Frontal cortex (tissue), 4 donors: Measurements from ENCODE around the gene GREB1. TPM values are rescaled to one million over a fixed set of nuclear protein-coding genes. Genes with fewer than 3 reads are reported as not detected.

Experiments
- DNase-seq, 2 donors: peaks; one replicate each; pipeline ENCODE4 v3.0.0; 2012; ENCODE audit warnings: low spot score in 2 of 2
- FAIRE-seq: peaks from 2 replicates; lab custom pipeline; 2012; peaks lifted over from hg19 to GRCh38; lab: Jason Lieb, UNC
- total RNA-seq: library from RNA; depleted of rRNA; stranded (reverse); fragments of >200 nt; gene quantifications from one replicate; pipeline ENCODE4 v1.2.3, GENCODE V29; 2014
- donor health status: control.
- donor health status: control.
- donor health status: control.

The GREB1 gene
- total RNA-seq, 1 donor from 2014 or later: 3.7 TPM

DNA sequence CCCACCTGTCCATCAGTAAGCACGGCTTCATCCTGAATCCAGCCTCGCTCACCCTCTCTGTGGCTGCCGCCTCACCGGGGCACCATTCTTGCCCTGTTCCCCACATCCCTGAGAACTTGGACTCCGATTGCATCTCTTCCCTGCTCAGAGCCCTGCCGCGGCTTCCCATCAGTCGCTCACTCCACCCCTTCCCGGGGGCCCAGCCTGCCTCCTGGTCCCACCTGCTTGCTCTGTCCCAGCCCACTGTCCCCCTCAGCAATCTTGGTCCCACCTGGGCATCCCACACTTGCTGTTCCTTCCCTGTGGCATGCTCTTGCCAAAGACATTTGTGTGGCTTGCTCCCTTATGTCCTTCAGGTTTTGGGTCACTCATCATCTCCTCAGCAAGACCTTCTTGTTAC lies 56.3 kb downstream of the GREB1 start:
- FAIRE-seq (no peak), DNase-seq (no peak)

DNA sequence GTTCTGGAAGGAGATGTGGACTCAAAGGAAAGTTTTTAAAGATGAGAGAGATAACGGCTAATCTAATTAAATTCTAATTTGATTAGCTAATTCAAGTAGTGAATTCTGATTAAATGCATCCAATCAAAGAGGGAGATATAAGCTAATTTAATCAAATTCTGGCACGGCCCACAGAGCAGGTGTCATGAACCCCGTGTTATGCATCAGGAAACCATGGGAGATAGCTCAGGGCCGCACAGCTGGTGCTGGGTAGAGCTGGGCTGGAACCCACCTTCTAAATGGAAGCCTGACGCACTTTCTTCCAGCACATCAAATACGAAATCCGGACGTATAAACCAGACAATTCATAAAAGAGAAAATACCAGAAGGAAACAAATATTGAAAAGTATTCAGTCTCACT lies 57.2 kb downstream of the GREB1 start:
- no peak for FAIRE-seq
- no peak for DNase-seq

DNA sequence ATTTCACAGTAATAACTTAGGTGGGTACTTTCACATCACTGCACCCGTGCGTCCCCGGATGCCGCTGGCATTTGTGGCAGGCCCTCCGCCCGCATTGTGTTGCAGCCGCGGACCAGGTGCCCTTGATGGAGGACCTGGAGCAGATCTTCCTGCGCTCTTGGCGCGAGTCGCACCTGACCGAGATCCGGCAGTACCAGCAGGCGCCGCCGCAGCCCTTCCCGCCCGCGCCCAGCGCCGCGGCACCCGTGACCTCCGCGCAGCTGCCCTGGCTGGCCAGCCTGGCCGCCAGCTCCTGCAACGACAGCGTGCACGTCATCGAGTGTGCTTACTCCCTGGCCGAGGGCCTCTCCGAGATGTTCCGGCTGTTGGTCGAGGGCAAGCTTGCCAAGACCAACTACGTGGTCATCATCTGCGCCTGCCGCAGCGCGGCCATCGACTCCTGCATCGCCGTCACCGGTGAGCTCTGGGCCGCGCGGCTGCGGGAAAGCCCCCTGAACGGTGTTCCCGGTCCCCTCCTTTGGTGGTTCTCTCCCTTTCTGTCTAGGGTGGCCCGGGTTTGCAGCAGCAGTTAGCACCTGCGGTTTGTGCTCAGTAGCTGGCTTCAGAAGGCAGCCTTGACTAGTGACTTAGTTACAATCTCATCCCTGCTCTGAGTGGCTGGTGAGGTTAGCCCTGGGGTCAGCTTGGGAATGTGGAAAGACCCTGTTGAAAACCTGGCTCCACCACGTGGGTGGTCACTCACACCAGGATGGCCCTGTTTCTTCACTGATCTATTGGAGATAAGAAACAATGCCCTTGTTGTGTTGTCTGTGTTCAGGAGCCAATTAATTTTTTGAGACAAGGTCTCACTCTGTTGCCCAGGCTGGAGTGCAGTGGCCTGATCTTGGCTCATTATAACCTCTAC lies 59.1 kb downstream of the GREB1 start:
- FAIRE-seq: no peak

GRCh38 chr2:11596801-11597200 lies 63.0 kb downstream of the GREB1 start:
- DNase-seq: no peak

More for the DNA sequence above, 59.1 kb downstream of the GREB1 start:
- DNase-seq: no peak

GRCh38 chr2:11597538-11598225 lies 63.8 kb downstream of the GREB1 start:
- FAIRE-seq (no peak), DNase-seq (no peak)

More at GRCh38 chr2:11596801-11597200, 63.0 kb downstream of the GREB1 start:
- no peak for FAIRE-seq

DNA sequence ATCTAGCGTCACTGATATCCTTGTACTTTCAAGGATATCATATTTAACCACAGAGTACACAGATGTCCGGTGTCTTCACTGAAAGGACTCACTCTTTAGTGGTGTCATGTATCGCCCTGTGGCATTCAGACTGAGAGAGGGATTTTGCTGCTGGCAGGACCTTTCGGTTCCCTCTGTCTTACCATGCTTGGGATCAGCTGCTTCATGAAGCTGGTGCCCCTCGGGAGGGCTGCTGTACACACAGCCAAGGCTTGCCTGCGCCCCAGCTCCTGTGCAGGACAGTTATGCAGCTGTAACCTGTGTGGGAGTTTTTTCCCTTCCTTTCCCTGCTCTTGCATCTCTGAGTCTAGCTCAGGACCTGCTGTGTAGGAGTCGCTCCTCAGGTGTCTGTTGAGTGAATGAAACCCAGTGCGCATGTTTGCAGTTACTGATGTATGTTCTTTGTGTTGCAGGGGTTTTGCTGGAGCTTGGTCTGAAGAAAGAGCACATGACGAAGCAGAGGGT lies 64.4 kb downstream of the GREB1 start:
- no peak for FAIRE-seq
- no peak for DNase-seq

- no peak for FAIRE-seq
Observed at GRCh38 chr2:11602563-11603204, 68.8 kb downstream of the GREB1 start.

GRCh38 chr2:11610624-11611242 lies 76.9 kb downstream of the GREB1 start:
- DNase-seq (no peak), FAIRE-seq (no peak)

More at GRCh38 chr2:11602563-11603204, 68.8 kb downstream of the GREB1 start:
- DNase-seq: no peak

DNA sequence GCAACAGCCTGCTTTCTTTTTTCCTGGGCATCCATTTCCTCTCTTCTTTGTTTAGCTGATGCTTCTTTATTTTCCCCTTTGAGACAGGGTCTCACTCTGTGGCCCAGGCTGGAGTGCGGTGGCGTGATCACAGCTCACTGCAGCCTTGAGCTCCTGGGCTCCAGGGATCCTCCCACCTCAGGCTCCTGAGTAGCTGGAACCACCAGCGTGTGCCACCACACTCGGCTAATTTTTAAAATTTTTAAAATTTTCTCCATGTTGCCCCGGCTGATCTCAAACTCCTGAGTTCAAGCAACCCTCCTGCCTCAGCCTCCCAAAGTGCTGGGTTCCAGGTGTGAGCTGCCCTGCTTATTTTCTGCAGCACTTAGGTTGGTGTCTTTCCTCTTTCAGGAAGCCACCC lies 77.4 kb downstream of the GREB1 start:
- no peak for DNase-seq
- no peak for FAIRE-seq

- FAIRE-seq (no peak), DNase-seq (no peak)
Observed at GRCh38 chr2:11612553-11613215, 78.8 kb downstream of the GREB1 start.

- FAIRE-seq: no peak
- DNase-seq: no peak
Observed at GRCh38 chr2:11613297-11613696, 79.5 kb downstream of the GREB1 start.

DNA sequence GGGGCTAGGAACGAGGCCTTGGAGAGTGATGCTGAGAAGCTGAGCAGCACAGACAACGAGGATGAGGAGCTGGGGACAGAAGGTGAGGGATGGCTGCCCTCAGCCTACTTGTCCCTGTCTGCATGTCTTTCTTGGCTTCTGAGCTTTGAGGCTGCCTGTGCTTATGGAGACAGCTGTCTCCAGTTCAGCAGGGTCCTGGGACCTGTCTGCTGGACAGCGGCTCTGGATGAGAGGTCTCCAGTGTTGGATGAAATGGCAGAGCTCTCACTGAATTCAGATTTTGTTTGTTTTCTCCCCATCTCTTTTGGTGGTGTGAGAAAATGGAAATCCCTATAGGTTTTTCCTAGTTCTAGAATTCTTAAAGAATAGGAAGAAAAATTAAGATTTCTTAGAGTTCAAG lies 81.4 kb downstream of the GREB1 start:
- DNase-seq (no peak), FAIRE-seq (no peak)

DNA sequence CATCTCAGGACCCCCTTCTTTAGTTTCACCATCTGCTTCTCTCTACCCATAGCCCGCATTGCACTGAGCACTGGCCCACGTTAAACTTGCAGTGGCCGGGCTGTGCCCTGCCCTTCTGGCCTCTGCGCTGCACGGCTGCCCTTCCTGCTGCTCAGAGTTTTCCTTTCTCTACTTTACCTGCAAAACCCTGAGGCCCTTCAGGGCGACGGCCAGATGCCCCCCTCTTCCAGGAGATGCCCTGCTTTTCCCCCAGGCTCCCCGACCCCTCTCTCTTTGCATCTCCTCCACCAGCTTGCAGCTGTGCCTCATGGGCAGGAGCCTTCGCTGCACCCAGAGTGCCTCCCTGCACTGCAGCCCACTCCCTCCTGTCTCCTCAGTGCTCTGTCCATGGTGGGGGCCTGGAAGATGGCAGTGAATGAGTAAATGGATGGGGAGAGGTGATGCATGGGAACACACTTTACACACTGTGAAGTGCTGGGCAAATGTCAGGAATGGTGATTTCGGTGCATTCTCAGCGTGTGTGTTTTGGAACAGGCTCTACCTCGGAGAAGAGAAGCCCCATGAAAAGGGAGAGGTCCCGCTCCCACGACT lies 82.3 kb downstream of the GREB1 start:
- no peak for DNase-seq
- no peak for FAIRE-seq

GRCh38 chr2:11616851-11617415 lies 83.1 kb downstream of the GREB1 start:
- DNase-seq (no peak), FAIRE-seq (no peak)

- DNase-seq (no peak), FAIRE-seq (no peak)
Observed at GRCh38 chr2:11617527-11617926, 83.7 kb downstream of the GREB1 start.

DNA sequence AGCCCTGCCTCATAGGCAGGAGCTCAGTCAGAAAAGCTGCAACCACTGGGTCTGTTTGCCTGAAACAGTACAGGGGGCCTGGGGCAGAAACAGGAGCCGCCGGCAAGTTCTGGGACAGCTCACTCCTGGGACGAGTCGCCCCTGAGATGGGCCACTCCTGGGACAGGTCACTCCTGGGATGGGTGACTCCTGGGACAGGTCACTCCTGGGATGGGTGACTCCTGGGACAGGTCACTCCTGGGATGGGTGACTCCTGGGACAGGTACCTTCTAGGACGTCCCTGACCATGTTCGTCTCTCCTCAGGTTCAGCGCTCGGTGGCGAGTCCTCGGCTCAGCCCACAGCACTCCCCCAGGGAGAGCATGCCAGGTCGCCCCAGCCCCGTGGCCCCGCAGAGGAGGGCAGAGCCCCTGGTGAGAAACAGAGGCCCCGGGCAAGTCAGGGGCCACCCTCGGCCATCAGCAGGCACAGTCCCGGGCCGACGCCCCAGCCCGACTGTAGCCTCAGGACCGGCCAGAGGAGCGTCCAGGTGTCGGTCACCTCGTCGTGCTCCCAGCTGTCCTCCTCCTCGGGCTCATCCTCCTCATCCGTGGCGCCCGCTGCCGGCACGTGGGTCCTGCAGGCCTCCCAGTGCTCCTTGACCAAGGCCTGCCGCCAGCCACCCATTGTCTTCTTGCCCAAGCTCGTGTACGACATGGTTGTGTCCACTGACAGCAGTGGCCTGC lies 84.3 kb downstream of the GREB1 start:
- DNase-seq (no peak), FAIRE-seq (no peak)

- DNase-seq: no peak
- FAIRE-seq: no peak
Observed at GRCh38 chr2:11618708-11619062, 84.8 kb downstream of the GREB1 start.

DNA sequence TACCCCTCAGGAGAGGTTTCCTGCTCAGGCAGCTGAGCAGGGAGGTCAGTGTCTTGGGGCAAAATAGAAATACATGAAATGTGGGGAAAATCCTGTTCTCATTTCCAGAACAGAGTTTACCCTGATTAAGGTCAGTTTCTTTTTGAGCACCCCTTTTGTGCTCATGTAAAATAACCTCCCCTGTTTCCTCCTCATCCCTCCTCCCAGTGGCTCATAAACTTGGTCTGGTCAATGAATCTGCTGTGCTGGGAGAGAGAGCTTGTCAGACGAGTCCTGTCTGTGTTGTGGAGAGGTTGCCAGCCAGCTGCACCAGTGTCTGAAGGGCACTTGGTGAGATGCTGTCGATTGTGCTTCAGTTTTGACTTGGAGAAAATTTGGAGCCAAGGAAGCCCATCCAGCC lies 87.6 kb downstream of the GREB1 start:
- no peak for DNase-seq

More for the DNA sequence above, 87.6 kb downstream of the GREB1 start:
- no peak for FAIRE-seq
